Fibroblast of peridontal ligament (primary cell): ENCODE data around the gene GPR61.

Source experiments
- DNase-seq: peaks from one replicate; pipeline ENCODE4 v3.0.0-alpha.2; 2010; ENCODE audit errors: extremely low read depth

GPR61 gene

GRCh38 chr1:109535971-109536491, 3.6 kb upstream of the GPR61 start:
- DNase-seq: no peak

- no peak for DNase-seq
Measured at GRCh38 chr1:109537450-109538178, 2.1 kb upstream of the GPR61 start.

GRCh38 chr1:109538827-109539555, 681 bp upstream of the GPR61 start:
- DNase-seq: no peak

GRCh38 chr1:109541102-109541501, 1.4 kb downstream of the GPR61 start:
- no peak for DNase-seq

- no peak for DNase-seq
Measured at GRCh38 chr1:109542657-109543056, 3.0 kb downstream of the GPR61 start.

GRCh38 chr1:109543283-109543987, 3.8 kb downstream of the GPR61 start:
- DNase-seq: no peak

- DNase-seq: no peak
Measured at GRCh38 chr1:109543988-109544735, 4.5 kb downstream of the GPR61 start.

GRCh38 chr1:109546311-109547109, 6.8 kb downstream of the GPR61 start:
- peak; percentile 93 for DNase-seq

GRCh38 chr1:109547463-109548320, 8.0 kb downstream of the GPR61 start:
- DNase-seq: peak; percentile 38

- DNase-seq: peak; percentile 95
Measured at GRCh38 chr1:109548321-109549267, 8.9 kb downstream of the GPR61 start, which contains the start of gene GNAI3. GNAI3 (plus strand) TSS chr1:109548615; CDS start chr1:109548721, 106 bp downstream.

- peak; percentile 51 for DNase-seq
Measured at GRCh38 chr1:109556563-109556962, 16.9 kb downstream of the GPR61 start.

- no peak for DNase-seq
Measured at GRCh38 chr1:109557520-109557919, 17.8 kb downstream of the GPR61 start.

GRCh38 chr1:109559995-109560394, 20.3 kb downstream of the GPR61 start:
- DNase-seq: peak; percentile 28

GRCh38 chr1:109564194-109564878, 24.7 kb downstream of the GPR61 start:
- DNase-seq: no peak

GRCh38 chr1:109565241-109565640, 25.6 kb downstream of the GPR61 start:
- DNase-seq: no peak

GRCh38 chr1:109566982-109567381, 27.3 kb downstream of the GPR61 start:
- no peak for DNase-seq

- no peak for DNase-seq
Measured at GRCh38 chr1:109567877-109568672, 28.4 kb downstream of the GPR61 start.
